Stimulated activated memory B cell treated with anti-CD40 and anti-IgM and Interleukin-4, amounts not matched to agents 10 μg/mL and 1 μg/mL and 100 μg/mL, for 72 hours (primary cell): ENCODE data around the gene REEP2.

Experiments
- ATAC-seq: fragments of 150-1000 bp; cut with Tn5 transposase; 2 replicates; pipeline ENCODE4 v1.10.0; 2021
- H3K27ac Mint-ChIP-seq: one replicate; pipeline ENCODE4 v1.8.0; 2022; ENCODE audit warnings: mild to moderate bottlenecking, mixed read lengths
- H3K27me3 Mint-ChIP-seq: one replicate; pipeline ENCODE4 v1.8.0; 2022; ENCODE audit warnings: mixed read lengths
- H3K36me3 Mint-ChIP-seq: one replicate; pipeline ENCODE4 v1.8.0; 2022; ENCODE audit warnings: mixed read lengths
- H3K4me1 Mint-ChIP-seq: one replicate; pipeline ENCODE4 v1.8.0; 2022; ENCODE audit warnings: mixed read lengths
- H3K4me3 Mint-ChIP-seq: one replicate; pipeline ENCODE4 v1.8.0; 2022; ENCODE audit warnings: mild to moderate bottlenecking, moderate library complexity, mixed read lengths
- H3K9me3 Mint-ChIP-seq: one replicate; pipeline ENCODE4 v1.8.0; 2022; ENCODE audit warnings: mixed read lengths

REEP2 gene

GRCh38 chr5:138458856-138459255 lies 20.0 kb downstream of the REEP2 start:
- H3K9me3 Mint-ChIP-seq = no peaks in the 10 kb centered on the region
- no peaks in the 10 kb centered on the region for H3K27me3 Mint-ChIP-seq
- no peaks in the 10 kb centered on the region for H3K36me3 Mint-ChIP-seq
- peak overlapping the region; percentile 48 for H3K4me3 Mint-ChIP-seq
- ATAC-seq = peak; percentile 1
- peaks cover 40% of the 10 kb centered on the region for H3K4me1 Mint-ChIP-seq
- peak overlapping the region; percentile 93 for H3K27ac Mint-ChIP-seq

GRCh38 chr5:138459311-138459933 lies 20.6 kb downstream of the REEP2 start:
- Mint-ChIP-seq H3K36me3 (no peaks in the 10 kb centered on the region), H3K4me3 (peak overlapping the region; percentile 48), H3K9me3 (no peaks in the 10 kb centered on the region), H3K4me1 (peaks cover 40% of the 10 kb centered on the region), H3K27ac (peak overlapping the region; percentile 93), H3K27me3 (no peaks in the 10 kb centered on the region)
- ATAC-seq = peak; percentile 73

- no peak for ATAC-seq
- Mint-ChIP-seq H3K4me3 (no peak overlapping the region), H3K27ac (peak overlapping the region; percentile 93), H3K36me3 (no peaks in the 10 kb centered on the region), H3K4me1 (peaks cover 40% of the 10 kb centered on the region), H3K27me3 (no peaks in the 10 kb centered on the region), H3K9me3 (no peaks in the 10 kb centered on the region)
Observed at GRCh38 chr5:138460032-138460693, 21.3 kb downstream of the REEP2 start.

GRCh38 chr5:138461343-138462125 lies 22.7 kb downstream of the REEP2 start:
- no peaks in the 10 kb centered on the region for H3K27me3 Mint-ChIP-seq
- H3K36me3 Mint-ChIP-seq = no peaks in the 10 kb centered on the region
- H3K4me1 Mint-ChIP-seq = peaks cover 44% of the 10 kb centered on the region
- H3K4me3 Mint-ChIP-seq = no peak overlapping the region
- no peaks in the 10 kb centered on the region for H3K9me3 Mint-ChIP-seq
- no peak for ATAC-seq
- peak overlapping the region; percentile 93 for H3K27ac Mint-ChIP-seq

- Mint-ChIP-seq H3K9me3 (no peaks in the 10 kb centered on the region), H3K4me3 (peak overlapping the region; percentile 85), H3K27me3 (no peaks in the 10 kb centered on the region), H3K36me3 (peaks cover 19% of the 10 kb centered on the region), H3K27ac (peak overlapping the region; percentile 93), H3K4me1 (peaks cover 57% of the 10 kb centered on the region)
- ATAC-seq = no peak
Observed at GRCh38 chr5:138463419-138464007, 24.7 kb downstream of the REEP2 start.

- H3K4me1 Mint-ChIP-seq = peaks cover 54% of the 10 kb centered on the region
- H3K36me3 Mint-ChIP-seq = peaks cover 19% of the 10 kb centered on the region
- H3K9me3 Mint-ChIP-seq = no peaks in the 10 kb centered on the region
- peak; percentile 82 for ATAC-seq
- peak overlapping the region; percentile 93 for H3K27ac Mint-ChIP-seq
- peak overlapping the region; percentile 85 for H3K4me3 Mint-ChIP-seq
- H3K27me3 Mint-ChIP-seq = no peaks in the 10 kb centered on the region
Observed at GRCh38 chr5:138464008-138464387, 25.1 kb downstream of the REEP2 start.

- Mint-ChIP-seq H3K27me3 (no peaks in the 10 kb centered on the region), H3K36me3 (peaks cover 19% of the 10 kb centered on the region), H3K9me3 (no peaks in the 10 kb centered on the region), H3K4me1 (peaks cover 48% of the 10 kb centered on the region), H3K4me3 (peak overlapping the region; percentile 85), H3K27ac (peak overlapping the region; percentile 93)
- ATAC-seq = peak; percentile 87
Observed at GRCh38 chr5:138464388-138465260, 25.8 kb downstream of the REEP2 start.

GRCh38 chr5:138465261-138466124 lies 26.6 kb downstream of the REEP2 start, which contains the start of gene EGR1:
Gene EGR1, plus strand, starts transcription at chr5:138465479. Its CDS starts 283 bp downstream, at chr5:138465762.
- Mint-ChIP-seq H3K36me3 (peaks cover 19% of the 10 kb centered on the region), H3K9me3 (no peaks in the 10 kb centered on the region), H3K4me1 (peaks cover 39% of the 10 kb centered on the region), H3K4me3 (peak within 1 kb of the TSS; percentile 85), H3K27ac (peak within 1 kb of the TSS; percentile 93), H3K27me3 (no peaks in the 10 kb centered on the region)
- peak; percentile 81 for ATAC-seq

- Mint-ChIP-seq H3K36me3 (peaks cover 19% of the 10 kb centered on the region), H3K27ac (no peak overlapping the region), H3K9me3 (no peaks in the 10 kb centered on the region), H3K4me1 (peaks cover 31% of the 10 kb centered on the region), H3K27me3 (no peaks in the 10 kb centered on the region), H3K4me3 (peak overlapping the region; percentile 84)
- ATAC-seq = no peak
Observed at GRCh38 chr5:138466125-138466899, 27.5 kb downstream of the REEP2 start.

- no peaks in the 10 kb centered on the region for H3K9me3 Mint-ChIP-seq
- peaks cover 26% of the 10 kb centered on the region for H3K4me1 Mint-ChIP-seq
- H3K27me3 Mint-ChIP-seq = no peaks in the 10 kb centered on the region
- no peak overlapping the region for H3K27ac Mint-ChIP-seq
- H3K4me3 Mint-ChIP-seq = peak overlapping the region; percentile 84
- no peak for ATAC-seq
- peaks cover 19% of the 10 kb centered on the region for H3K36me3 Mint-ChIP-seq
Observed at GRCh38 chr5:138466900-138467710, 28.2 kb downstream of the REEP2 start.

- H3K36me3 Mint-ChIP-seq = peaks cover 19% of the 10 kb centered on the region
- peak overlapping the region; percentile 84 for H3K4me3 Mint-ChIP-seq
- H3K27ac Mint-ChIP-seq = no peak overlapping the region
- peaks cover 26% of the 10 kb centered on the region for H3K4me1 Mint-ChIP-seq
- no peak for ATAC-seq
- H3K9me3 Mint-ChIP-seq = no peaks in the 10 kb centered on the region
- no peaks in the 10 kb centered on the region for H3K27me3 Mint-ChIP-seq
Observed at GRCh38 chr5:138467711-138468132, 28.9 kb downstream of the REEP2 start.

- ATAC-seq = no peak
- H3K36me3 Mint-ChIP-seq = peaks cover 19% of the 10 kb centered on the region
- H3K27me3 Mint-ChIP-seq = no peaks in the 10 kb centered on the region
- H3K9me3 Mint-ChIP-seq = no peaks in the 10 kb centered on the region
- H3K4me1 Mint-ChIP-seq = peaks cover 26% of the 10 kb centered on the region
- H3K27ac Mint-ChIP-seq = no peak overlapping the region
- peak overlapping the region; percentile 45 for H3K4me3 Mint-ChIP-seq
Observed at GRCh38 chr5:138468133-138468965, 29.5 kb downstream of the REEP2 start.
